A673 (cell line): ENCODE data around the gene ACAD9. TPM values are rescaled to one million over a fixed set of nuclear protein-coding genes. Genes with fewer than 3 reads are reported as not detected.

Source experiments
- BruUV-seq: library from RNA; stranded (reverse); fragments of 400-500 nt; replicated peaks from 2 replicates; lab custom pipeline; 2021; lab: Mats Ljungman, UMichigan
- CTCF ChIA-PET: fragments of 300-600 bp; sonication (Branson Sonifier 250); formaldehyde crosslinking; loops from one replicate; lab custom pipeline; 2022; ENCODE audit warnings: antibody characterized with exemption; lab: Charles Lee
- POLR2A ChIA-PET: fragments of 300-600 bp; sonication (Branson Sonifier 250); formaldehyde crosslinking; loops from one replicate; lab custom pipeline; 2022; ENCODE audit warnings: antibody characterized with exemption; ENCODE audit not compliant: low non-redundant PET; lab: Charles Lee
- DNase-seq: peaks from one replicate; pipeline ENCODE4 v3.0.0-alpha.2; 2015; ENCODE audit warnings: low spot score
- H3K27ac ChIP-seq: fragments of 200-600 bp; sonication (generic); 2 replicates; pipeline ENCODE4 v1.5.1; 2016; ENCODE audit warnings: mixed run types, low read depth, mild to moderate bottlenecking, mixed read lengths, antibody characterized with exemption, low read length; ENCODE audit not compliant: poor library complexity, severe bottlenecking
- H3K27me3 ChIP-seq: fragments of 200-600 bp; sonication (generic); replicated peaks from 2 replicates; pipeline ENCODE4 v1.6.1; 2017; ENCODE audit warnings: mixed run types, low read depth, mild to moderate bottlenecking, mixed read lengths, antibody characterized with exemption, low read length; ENCODE audit not compliant: insufficient read depth, poor library complexity
- H3K36me3 ChIP-seq: fragments of 200-600 bp; sonication (generic); 2 replicates; pipeline ENCODE4 v1.6.1; 2016; ENCODE audit warnings: mixed run types, mild to moderate bottlenecking, mixed read lengths, antibody characterized with exemption, low read length; ENCODE audit not compliant: insufficient read depth, poor library complexity, severe bottlenecking
- H3K4me1 ChIP-seq: fragments of 200-600 bp; sonication (generic); 2 replicates; pipeline ENCODE4 v1.6.1; 2017; ENCODE audit warnings: mixed run types, mild to moderate bottlenecking, mixed read lengths, antibody characterized with exemption, low read length; ENCODE audit not compliant: insufficient read depth, poor library complexity, severe bottlenecking
- H3K4me3 ChIP-seq: fragments of 200-600 bp; sonication (generic); 2 replicates; pipeline ENCODE4 v1.5.1; 2016; ENCODE audit warnings: low read depth, mixed run types, mild to moderate bottlenecking, mixed read lengths, low read length; ENCODE audit not compliant: poor library complexity, severe bottlenecking
- H3K9me3 ChIP-seq: fragments of 200-600 bp; sonication (generic); 2 replicates; pipeline ENCODE4 v1.6.1; 2016; ENCODE audit warnings: mixed run types, low read depth, mild to moderate bottlenecking, mixed read lengths, antibody characterized with exemption, low read length; ENCODE audit not compliant: poor library complexity, severe bottlenecking
- CTCF ChIP-seq: fragments of 300-800, 200-600 bp; sonication (generic); conservative IDR thresholded peaks from 2 replicates; pipeline ENCODE4 v1.5.1; 2017; ENCODE audit warnings: low read depth, mild to moderate bottlenecking, antibody characterized with exemption, low read length, moderate library complexity, mixed read lengths
- EZH2 ChIP-seq: fragments of 200-600 bp; sonication (generic); IDR thresholded peaks from 2 replicates; pipeline ENCODE4 v1.6.1; 2017; ENCODE audit warnings: borderline replicate concordance, low read depth, mild to moderate bottlenecking, mixed read lengths, antibody characterized with exemption, low read length; ENCODE audit not compliant: poor library complexity, severe bottlenecking
- intact Hi-C: fragments of 100-400 bp; cut with micrococcal nuclease; formaldehyde crosslinking; loops from one replicate; pipeline ENCODE4 v1.10.0; 2022; ENCODE audit not compliant: unreplicated experiment
- total RNA-seq: library from RNA; stranded (reverse); gene quantifications from 2 replicates; pipeline ENCODE4 v1.2.3, GENCODE V29; 2021

The ACAD9 gene
- total RNA-seq, 1 experiment from 2014 or later: 54.5 TPM

- no peak overlapping the region for H3K4me3 ChIP-seq
- H3K36me3 ChIP-seq: no peaks in the 10 kb centered on the region
- no TSS peak for BruUV-seq
- peaks cover 5% of the 10 kb centered on the region for H3K9me3 ChIP-seq
- ChIA-PET CTCF (no interaction called here), POLR2A (interaction anchor here (0.5 kb wide), 1 partner anchor 507 kb away, joined by 4 read pairs; the partner anchor contains the start of genes IFT122 and MBD4)
- no peaks in the 10 kb centered on the region for H3K27me3 ChIP-seq
- DNase-seq: no peak
- H3K27ac ChIP-seq: no peak overlapping the region
- intact Hi-C loops: no loop called here
- H3K4me1 ChIP-seq: no peaks in the 10 kb centered on the region
- TF ChIP-seq CTCF (no peak), EZH2 (no peak)
Measured at GRCh38 chr3:128933213-128933921, 53.9 kb downstream of the ACAD9 start.

GRCh38 chr3:128933922-128934253 is 54.5 kb downstream of the ACAD9 start:
- POLR2A ChIA-PET: no interaction called here
- TF ChIP-seq EZH2 (no peak), CTCF (no peak)
- H3K36me3 ChIP-seq: no peaks in the 10 kb centered on the region
- CTCF ChIA-PET: no interaction called here
- no TSS peak for BruUV-seq
- intact Hi-C loops: no loop called here
- no peak overlapping the region for H3K27ac ChIP-seq
- H3K27me3 ChIP-seq: no peaks in the 10 kb centered on the region
- peaks cover 5% of the 10 kb centered on the region for H3K9me3 ChIP-seq
- DNase-seq: no peak
- H3K4me3 ChIP-seq: no peak overlapping the region
- no peaks in the 10 kb centered on the region for H3K4me1 ChIP-seq

- ChIA-PET CTCF (no interaction called here), POLR2A (no interaction called here)
- H3K27me3 ChIP-seq: no peaks in the 10 kb centered on the region
- TF ChIP-seq EZH2: no peak
- TF ChIP-seq CTCF: no peak
- no peaks in the 10 kb centered on the region for H3K36me3 ChIP-seq
- BruUV-seq: no TSS peak
- no peak overlapping the region for H3K27ac ChIP-seq
- no peak for DNase-seq
- no peaks in the 10 kb centered on the region for H3K9me3 ChIP-seq
- no peak overlapping the region for H3K4me3 ChIP-seq
- H3K4me1 ChIP-seq: no peaks in the 10 kb centered on the region
- intact Hi-C loops: no loop called here
Measured at GRCh38 chr3:128935922-128936321, 56.5 kb downstream of the ACAD9 start.
